Myometrial cell (primary cell): ENCODE results near the gene MFGE8. TPM values are rescaled to one million over a fixed set of nuclear protein-coding genes. Genes with fewer than 3 reads are reported as not detected.

ENCODE experiments used
- total RNA-seq: library from RNA; depleted of rRNA; stranded (reverse); fragments of >200 nt; gene quantifications from 2 replicates; pipeline ENCODE4 v1.2.3, GENCODE V29; 2015

Gene MFGE8, protein sequence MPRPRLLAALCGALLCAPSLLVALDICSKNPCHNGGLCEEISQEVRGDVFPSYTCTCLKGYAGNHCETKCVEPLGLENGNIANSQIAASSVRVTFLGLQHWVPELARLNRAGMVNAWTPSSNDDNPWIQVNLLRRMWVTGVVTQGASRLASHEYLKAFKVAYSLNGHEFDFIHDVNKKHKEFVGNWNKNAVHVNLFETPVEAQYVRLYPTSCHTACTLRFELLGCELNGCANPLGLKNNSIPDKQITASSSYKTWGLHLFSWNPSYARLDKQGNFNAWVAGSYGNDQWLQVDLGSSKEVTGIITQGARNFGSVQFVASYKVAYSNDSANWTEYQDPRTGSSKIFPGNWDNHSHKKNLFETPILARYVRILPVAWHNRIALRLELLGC
- 158 and 162 TPM in 2 replicates for total RNA-seq

DNA sequence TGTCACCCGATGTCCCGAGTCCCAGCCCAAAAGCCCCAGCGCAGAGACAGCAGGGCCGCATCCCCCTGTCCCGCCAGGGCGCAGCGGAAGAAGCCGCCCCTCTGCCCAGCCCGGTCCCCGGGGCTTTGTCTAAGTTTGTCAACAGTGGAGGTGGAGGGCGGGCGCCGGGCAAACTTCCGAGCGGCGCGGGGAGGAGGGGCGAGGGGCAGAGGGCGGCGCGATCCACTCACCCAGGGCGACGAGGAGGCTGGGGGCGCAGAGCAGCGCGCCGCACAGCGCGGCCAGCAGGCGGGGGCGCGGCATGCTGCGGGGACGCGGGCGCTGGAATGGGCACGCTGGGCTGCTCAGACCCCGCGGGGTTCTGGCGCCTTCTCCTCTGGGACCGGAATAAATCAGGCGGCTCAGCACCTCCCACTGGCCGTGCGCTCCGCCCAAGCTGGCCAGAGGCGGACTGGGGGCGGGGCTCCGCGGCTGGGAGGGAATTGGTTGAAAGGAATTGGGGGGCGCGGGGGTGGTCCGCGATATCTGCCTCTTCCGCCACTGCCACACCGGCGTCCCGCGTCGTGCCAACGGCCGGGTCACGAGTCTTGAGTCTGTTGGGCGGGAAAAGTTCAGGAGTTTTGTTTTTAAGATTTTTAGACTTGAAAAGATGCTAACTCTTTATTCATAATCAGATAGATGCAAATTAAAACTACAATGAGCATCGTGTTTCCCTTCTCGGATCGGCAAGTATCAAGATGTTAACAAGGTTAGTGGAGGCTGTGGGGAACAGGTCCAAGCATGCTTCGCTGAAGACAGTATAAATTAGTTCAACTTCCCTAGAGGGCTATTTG is at the start of gene MFGE8:
TSS of gene MFGE8 (minus strand) at position 363 of the 833 bp plus-strand sequence. CDS start at position 303, 60 bp downstream.

GRCh38 chr15:88894819-88895767 is 18.1 kb downstream of the MFGE8 start, which contains the start of gene HAPLN3:
Gene HAPLN3 (minus strand): TSS chr15:88895544. CDS start chr15:88887298, 8,246 bp downstream.

Other genes starting within 250 kb of the MFGE8 start
- not detected in 2 replicates for gene ACAN, start 109.9 kb downstream of the MFGE8 start, total RNA-seq
- 3.5 and 7.2 TPM in 2 replicates for gene HAPLN3, start 17.8 kb downstream of the MFGE8 start, total RNA-seq
- gene ABHD2, start 175.1 kb upstream of the MFGE8 start, total RNA-seq, result 29.1 and 32.9 TPM in 2 replicates